Activated CD4-positive, alpha-beta T cell treated with anti-CD3 and anti-CD28 coated beads for 48 hours (primary cell): ENCODE measurements around the gene FNDC1.

Experiments
- DNase-seq: peaks from one replicate; pipeline ENCODE4 v3.0.0-alpha.2; 2020

The FNDC1 gene

DNA sequence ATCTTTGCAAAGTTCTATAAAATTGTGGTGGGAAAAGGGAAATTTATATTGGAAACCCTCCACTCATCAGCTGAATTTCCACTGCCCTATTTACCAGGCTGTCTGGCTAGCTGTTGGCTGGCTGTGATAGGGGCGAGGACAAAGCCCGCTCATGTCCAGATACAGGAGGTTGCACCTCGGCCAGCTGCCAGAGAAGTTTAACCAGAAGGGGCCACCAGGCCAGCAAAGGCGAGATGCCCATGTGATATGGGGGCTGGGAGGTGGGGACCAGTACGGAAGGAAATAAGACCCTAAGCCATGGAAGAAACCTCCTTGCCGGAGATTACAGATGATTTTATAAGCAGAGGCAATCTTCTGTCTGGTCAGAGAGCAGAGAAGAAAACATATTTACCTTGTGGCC lies 143.8 kb downstream of the FNDC1 start:
- DNase-seq = no peak

DNA sequence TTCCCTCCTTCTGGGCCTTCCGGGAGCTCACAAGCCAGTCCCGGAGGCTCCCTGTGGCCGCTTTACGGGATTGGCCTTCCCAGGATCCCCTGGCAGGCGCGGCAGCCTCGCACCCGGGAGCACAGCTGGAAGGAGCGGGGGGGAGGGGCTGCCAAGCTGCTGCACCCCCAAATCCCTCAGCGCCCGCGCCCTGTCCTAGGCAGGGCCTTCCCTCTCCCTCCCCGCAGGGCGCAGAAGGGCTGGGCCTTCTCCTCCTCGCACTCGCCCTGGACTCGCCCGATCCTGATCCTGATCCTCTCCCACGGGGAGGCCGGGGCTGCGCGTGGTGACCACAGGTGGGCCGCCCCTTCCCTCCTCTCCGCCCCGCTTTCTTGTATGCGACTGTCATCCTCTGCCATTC lies 146.4 kb downstream of the FNDC1 start:
- DNase-seq = no peak

DNA sequence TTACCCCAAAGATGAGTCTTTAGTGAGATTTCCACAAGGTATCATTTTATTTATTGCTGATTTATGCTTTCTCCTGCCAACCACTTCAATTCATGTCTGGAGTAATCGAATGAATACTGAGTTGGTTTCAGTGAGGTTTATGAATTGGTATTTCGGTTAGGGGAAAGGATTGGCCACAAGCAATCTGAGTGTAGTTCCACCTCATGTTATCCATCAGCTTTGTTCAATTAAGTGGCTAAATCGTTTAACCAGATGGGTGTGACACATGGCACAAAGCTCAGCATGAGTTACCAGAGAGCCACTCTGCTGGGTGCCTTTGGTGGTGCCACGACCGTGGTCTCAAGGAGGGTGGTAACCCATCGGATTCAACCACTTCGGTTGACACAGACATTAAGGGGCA lies 148.2 kb downstream of the FNDC1 start:
- DNase-seq = no peak

DNA sequence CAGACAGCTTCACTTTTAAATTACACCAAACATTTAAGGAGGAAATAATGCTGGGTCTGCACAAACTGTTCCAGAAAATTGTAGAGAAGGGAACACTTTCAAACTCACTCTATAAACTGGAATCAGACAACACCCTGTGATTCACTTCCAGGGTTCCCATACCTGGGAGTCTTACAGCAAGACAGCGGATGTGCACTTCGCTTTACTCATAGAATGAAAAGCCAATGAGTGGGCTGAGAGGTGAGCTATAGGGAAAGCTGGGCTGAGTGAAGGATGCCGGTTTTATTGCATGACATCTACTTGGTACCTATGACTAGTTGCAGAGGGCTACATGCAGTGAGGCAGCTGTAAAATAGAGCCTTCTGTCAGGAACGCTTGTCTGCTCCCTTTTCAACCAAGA lies 152.1 kb downstream of the FNDC1 start:
- no peak for DNase-seq
